Kidney epithelial cell (primary cell): ENCODE measurements around the gene GPX4. TPM values are rescaled to one million over a fixed set of nuclear protein-coding genes. Genes with fewer than 3 reads are reported as not detected.

ENCODE experiments used
- DNase-seq: peaks from one replicate; pipeline ENCODE4 v3.0.0-alpha.2; 2010; ENCODE audit warnings: low read depth
- H3K27me3 ChIP-seq: 2 replicates; pipeline ENCODE4 v1.6.0; 2011; ENCODE audit warnings: low read length; ENCODE audit not compliant: control insufficient read depth, insufficient read depth
- H3K36me3 ChIP-seq: 2 replicates; pipeline ENCODE4 v1.5.1; 2011; ENCODE audit warnings: low read length; ENCODE audit not compliant: control insufficient read depth, insufficient read depth
- H3K4me3 ChIP-seq: 2 replicates; pipeline ENCODE4 v1.5.1; 2011; ENCODE audit warnings: low read depth, mild to moderate bottlenecking, control low read depth, low read length
- total RNA-seq: library from RNA; depleted of rRNA; stranded (reverse); fragments of >200 nt; gene quantifications from 2 replicates; pipeline ENCODE4 v1.2.3, GENCODE V29; 2015
- TF ChIP-seq, protein P1 (sequence below): IDR thresholded peaks from 2 replicates; pipeline ENCODE4 v1.5.1; 2011; ENCODE audit warnings: mild to moderate bottlenecking, moderate library complexity, low read length, control low read depth, inconsistent platforms; ENCODE audit not compliant: insufficient read depth, poor library complexity, severe bottlenecking

Gene GPX4
- total RNA-seq, 1 donor from 2014 or later, result 538 TPM

DNA sequence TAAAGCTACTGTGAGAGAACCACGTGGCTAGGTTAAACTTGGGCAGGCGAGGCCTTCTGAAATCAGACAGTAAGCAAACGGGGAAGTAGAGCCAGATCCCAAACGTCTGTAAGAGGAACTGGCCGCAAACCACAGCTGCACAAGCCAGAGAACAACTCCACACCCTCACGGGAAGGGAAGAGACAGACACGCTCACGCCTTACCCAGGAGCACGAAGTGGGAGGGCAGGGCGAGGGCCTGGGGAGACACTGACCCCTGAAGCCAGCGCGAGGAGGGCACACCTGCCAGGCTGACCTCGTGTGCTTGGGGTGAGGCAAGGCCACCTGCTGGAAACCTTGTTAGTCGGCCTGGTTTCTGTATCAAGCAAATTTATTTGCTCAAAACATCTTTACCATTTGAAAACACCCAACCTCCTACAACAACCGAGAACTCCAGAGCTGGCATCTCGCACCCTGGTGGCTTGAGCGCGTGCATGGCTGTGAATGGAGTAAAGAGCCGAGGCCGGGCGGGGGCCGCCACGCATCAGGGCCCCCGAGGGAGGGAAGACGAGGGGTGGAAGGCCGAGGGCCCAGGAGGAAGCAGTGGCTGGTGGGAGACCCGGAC lies 15.9 kb upstream of the GPX4 start:
- H3K36me3 ChIP-seq, result peaks cover 4% of the 10 kb centered on the region
- H3K4me3 ChIP-seq, result no peak overlapping the region
- no peaks in the 10 kb centered on the region for H3K27me3 ChIP-seq
- no peak for DNase-seq
- TF ChIP-seq, protein P1, sequence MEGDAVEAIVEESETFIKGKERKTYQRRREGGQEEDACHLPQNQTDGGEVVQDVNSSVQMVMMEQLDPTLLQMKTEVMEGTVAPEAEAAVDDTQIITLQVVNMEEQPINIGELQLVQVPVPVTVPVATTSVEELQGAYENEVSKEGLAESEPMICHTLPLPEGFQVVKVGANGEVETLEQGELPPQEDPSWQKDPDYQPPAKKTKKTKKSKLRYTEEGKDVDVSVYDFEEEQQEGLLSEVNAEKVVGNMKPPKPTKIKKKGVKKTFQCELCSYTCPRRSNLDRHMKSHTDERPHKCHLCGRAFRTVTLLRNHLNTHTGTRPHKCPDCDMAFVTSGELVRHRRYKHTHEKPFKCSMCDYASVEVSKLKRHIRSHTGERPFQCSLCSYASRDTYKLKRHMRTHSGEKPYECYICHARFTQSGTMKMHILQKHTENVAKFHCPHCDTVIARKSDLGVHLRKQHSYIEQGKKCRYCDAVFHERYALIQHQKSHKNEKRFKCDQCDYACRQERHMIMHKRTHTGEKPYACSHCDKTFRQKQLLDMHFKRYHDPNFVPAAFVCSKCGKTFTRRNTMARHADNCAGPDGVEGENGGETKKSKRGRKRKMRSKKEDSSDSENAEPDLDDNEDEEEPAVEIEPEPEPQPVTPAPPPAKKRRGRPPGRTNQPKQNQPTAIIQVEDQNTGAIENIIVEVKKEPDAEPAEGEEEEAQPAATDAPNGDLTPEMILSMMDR, result no peak

DNA sequence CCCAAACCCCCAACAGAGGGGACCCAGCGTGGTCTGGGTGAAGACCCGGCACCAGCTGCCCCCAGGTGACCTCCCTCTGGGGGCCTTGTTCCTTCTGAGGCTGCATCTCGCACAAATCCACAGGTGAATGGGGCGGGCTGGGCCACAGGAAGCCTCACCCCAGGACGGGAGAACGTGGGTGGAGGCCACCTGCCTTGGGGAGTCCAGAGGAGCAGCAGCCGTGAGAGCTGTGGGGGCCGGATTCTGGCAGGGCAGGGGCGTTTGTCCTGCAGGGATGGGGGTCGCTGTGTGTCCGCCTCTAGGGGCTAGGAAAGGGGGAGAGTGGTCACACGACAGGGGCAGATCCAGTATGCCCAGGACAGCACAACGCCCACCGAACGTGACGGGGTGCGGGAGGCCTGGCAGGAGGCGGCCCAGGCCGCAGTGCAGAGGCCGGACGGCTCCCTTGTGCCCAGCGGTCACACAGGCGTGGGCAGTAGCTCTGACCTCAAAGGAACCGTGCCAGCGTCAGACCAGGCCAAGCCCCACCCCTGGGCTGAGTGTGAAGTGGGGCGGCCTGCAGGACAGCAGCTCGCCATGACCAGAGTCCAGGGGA lies 15.3 kb upstream of the GPX4 start:
- TF ChIP-seq, protein P1, result no peak
- H3K27me3 ChIP-seq, result no peaks in the 10 kb centered on the region
- peaks cover 4% of the 10 kb centered on the region for H3K36me3 ChIP-seq
- no peak overlapping the region for H3K4me3 ChIP-seq
- no peak for DNase-seq

DNA sequence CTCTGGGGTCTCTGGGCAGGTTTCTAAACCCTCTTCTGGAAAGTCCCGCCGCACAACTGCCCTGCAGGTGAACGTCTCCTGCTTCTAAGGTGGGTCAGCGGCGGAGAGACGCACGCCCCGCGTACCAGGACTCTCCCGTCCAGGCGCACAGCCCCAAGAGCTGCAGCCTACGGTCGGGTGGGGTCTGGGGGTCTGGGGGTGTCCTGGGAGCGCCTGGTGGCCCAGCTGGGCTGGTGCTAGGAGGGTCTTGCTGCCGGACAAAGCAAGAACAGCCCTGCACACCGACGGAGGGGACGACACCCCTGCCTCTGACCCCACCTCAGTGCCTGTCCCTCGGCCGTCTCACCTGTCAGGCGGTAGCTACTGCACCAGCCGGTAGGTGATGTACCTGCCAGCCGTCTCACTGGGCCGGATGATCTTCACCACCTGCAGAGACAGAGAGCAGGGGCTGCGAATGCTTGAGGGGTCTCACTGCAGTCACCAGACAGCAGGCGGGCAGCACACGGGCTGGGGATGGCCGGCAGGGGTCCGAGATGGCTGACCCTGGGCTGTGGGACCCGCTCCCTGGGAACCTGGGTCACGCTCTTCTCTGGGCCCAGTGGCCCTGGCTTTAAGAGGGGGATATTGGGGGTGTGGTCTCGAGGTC lies 14.5 kb upstream of the GPX4 start:
- TF ChIP-seq, protein P1, result no peak
- Histone ChIP-seq H3K4me3 (no peak overlapping the region), H3K27me3 (no peaks in the 10 kb centered on the region), H3K36me3 (peaks cover 4% of the 10 kb centered on the region)
- no peak for DNase-seq

DNA sequence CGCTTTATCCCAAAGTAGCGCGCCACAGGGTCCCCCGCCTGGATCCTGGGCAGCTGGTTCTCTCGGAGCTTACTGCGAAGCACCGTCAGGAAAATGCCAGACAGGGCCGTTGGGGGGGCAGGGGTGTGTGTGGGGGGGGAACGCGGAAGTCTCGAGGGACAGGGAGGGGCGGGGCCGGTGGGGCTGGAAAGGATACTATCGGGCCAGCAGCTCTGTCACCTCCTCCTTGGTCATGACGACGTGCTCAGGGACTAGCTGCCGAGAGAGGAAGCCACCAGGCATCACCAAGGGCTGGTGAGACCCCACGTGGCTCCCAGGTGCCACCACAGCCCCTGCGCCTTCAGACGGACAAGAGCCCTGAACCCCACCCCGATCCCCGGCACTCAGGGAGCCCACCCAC lies 13.9 kb upstream of the GPX4 start:
- no peak for DNase-seq
- peaks cover 4% of the 10 kb centered on the region for H3K36me3 ChIP-seq
- TF ChIP-seq, protein P1, result no peak
- H3K4me3 ChIP-seq, result no peak overlapping the region
- H3K27me3 ChIP-seq, result no peaks in the 10 kb centered on the region

DNA sequence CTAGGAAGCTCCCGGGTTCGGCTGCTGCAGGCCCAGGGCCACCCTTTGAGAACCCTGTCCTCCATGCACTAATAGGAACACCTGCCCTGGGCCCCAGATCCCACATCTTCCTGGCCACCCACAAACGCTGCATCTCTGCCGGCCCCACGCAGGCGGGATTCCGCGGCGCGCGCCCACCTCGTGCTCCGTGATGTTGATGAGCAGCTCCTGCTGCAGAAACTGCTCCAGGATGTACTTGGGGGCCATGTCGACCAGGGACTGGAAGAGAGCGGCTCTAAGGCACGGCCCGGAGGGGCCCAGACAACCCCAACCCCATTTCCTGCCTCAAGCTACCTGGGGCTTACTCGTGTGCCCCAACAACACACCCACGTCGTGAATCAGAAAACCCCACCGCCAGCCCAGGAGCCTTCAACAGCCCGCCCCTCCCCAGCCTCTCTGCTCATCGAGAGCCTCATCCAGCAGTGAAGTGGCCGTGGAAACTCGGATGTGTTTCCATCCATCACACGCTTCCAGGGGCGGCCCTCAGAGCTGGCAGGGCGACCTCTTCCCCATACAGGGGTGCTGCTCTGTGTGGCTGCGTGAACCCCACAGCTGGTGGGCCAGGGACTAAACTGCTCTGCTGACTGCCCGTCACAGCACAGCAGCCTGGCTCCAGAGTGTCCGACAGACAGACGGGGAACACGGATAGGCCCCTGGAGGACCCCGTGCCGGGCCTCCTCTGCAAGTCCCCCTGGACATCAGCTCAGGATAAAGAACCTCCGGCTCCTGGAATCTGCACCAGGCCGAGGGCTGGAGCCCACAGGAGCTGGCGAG lies 12.9 kb upstream of the GPX4 start:
- Histone ChIP-seq H3K27me3 (no peaks in the 10 kb centered on the region), H3K36me3 (peaks cover 4% of the 10 kb centered on the region), H3K4me3 (no peak overlapping the region)
- no peak for DNase-seq
- TF ChIP-seq, protein P1, result no peak
